Measurements from ENCODE around the gene ST3GAL4.

GRCh38 chr11:126393143-126393542 is 37.7 kb downstream of the ST3GAL4 start:
- TF ChIP-seq GABPA (IDR thresholded peaks at IDR 0.05; ENCODE audit: low read depth) (no peak), CTCF (IDR thresholded peaks at IDR 0.05) (no peak)
